ENCODE data around the gene KRT4.

DNA sequence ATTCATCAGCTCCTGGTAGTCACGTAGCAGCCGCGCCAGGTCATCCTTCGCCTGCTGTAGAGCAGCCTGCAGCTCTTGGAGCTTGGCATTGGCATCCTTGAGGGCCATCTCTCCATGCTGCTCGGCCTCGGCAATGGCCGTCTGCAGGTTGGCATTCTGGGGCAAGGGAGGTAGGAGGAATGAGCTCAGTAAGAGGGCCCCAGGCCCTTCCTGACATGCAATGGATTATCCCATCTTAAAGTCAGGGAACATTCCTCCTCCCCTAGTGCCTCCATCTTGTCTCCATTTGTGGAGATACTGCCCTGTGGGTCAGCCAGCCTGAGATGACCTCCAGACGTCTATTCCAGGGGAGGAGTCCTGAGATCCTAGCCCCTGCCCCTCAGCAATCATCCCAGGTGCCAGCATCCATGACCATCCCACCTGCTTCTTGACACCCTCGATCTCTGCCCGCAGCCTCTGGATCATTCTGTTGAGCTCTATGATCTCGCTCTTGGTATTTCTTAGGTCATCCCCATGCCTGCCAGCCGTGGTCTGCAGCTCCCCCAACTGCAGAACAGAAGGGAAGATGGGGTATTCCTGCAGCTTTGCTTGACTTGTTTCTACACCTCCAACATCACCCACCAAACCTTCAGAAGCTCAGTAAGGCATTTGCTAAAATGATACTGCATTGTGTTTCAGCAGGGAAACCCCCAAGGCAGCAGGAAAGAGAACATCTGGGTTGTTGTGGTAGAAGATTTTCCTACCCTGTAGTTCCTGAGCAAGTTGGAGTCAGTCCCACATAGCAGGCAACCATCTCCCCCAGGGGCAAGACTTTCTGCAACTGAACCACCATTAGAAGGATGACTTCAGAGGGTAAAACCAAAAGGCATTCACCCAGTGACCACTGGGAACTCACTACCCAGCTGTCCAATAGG is 22.4 kb downstream of the KRT4 start:
- TF ChIP-seq, protein P1, sequence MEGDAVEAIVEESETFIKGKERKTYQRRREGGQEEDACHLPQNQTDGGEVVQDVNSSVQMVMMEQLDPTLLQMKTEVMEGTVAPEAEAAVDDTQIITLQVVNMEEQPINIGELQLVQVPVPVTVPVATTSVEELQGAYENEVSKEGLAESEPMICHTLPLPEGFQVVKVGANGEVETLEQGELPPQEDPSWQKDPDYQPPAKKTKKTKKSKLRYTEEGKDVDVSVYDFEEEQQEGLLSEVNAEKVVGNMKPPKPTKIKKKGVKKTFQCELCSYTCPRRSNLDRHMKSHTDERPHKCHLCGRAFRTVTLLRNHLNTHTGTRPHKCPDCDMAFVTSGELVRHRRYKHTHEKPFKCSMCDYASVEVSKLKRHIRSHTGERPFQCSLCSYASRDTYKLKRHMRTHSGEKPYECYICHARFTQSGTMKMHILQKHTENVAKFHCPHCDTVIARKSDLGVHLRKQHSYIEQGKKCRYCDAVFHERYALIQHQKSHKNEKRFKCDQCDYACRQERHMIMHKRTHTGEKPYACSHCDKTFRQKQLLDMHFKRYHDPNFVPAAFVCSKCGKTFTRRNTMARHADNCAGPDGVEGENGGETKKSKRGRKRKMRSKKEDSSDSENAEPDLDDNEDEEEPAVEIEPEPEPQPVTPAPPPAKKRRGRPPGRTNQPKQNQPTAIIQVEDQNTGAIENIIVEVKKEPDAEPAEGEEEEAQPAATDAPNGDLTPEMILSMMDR (IDR thresholded peaks at IDR 0.05; ENCODE audit: poor library complexity): no peak
- no peak for TF ChIP-seq EZH2 (IDR thresholded peaks at IDR 0.05; ENCODE audit: borderline replicate concordance)
- TF ChIP-seq EZH2phosphoT487 (IDR thresholded peaks at IDR 0.05; ENCODE audit: low read depth, severe bottlenecking, unreplicated experiment): no peak
